Mesendoderm (in vitro differentiated cells): Measurements from ENCODE around the gene PARD6B.
"Not testable (repeated sequence)": the region's sequence is repeated elsewhere in the genome, so short reads cannot be mapped to it uniquely, and the experiment has no call there.

ENCODE experiments used
- DNase-seq: peaks from one replicate; pipeline ENCODE4 v3.0.0; 2013
- H2AK5ac ChIP-seq: 2 replicates; pipeline ENCODE4 v1.6.1; 2013; ENCODE audit warnings: low read length, inconsistent platforms
- H2BK120ac ChIP-seq: 2 replicates; pipeline ENCODE4 v1.6.1; 2013; ENCODE audit warnings: low read depth, mild to moderate bottlenecking, low read length, moderate library complexity, mixed read lengths
- H2BK15ac ChIP-seq: replicated peaks from 2 replicates; pipeline ENCODE4 v1.6.1; 2013; ENCODE audit warnings: low read depth, mild to moderate bottlenecking, moderate library complexity
- H2BK5ac ChIP-seq: 2 replicates; pipeline ENCODE4 v1.6.1; 2013; ENCODE audit warnings: low read length, inconsistent platforms
- H3K18ac ChIP-seq: 2 replicates; pipeline ENCODE4 v1.6.1; 2013; ENCODE audit warnings: mild to moderate bottlenecking, low read length, mixed read lengths
- H3K23ac ChIP-seq: one replicate; pipeline ENCODE4 v1.6.1; 2013; ENCODE audit warnings: low read length
- H3K27ac ChIP-seq: 2 replicates; pipeline ENCODE4 v1.5.1; 2013; ENCODE audit warnings: low read depth, mild to moderate bottlenecking, inconsistent platforms, low read length, moderate library complexity
- H3K27me3 ChIP-seq: 2 replicates; pipeline ENCODE4 v1.6.1; 2013; ENCODE audit warnings: low read length, control low read depth, mild to moderate bottlenecking, inconsistent platforms; ENCODE audit not compliant: insufficient read depth, poor library complexity
- H3K36me3 ChIP-seq: 2 replicates; pipeline ENCODE4 v1.6.1; 2013; ENCODE audit warnings: low read length, inconsistent platforms; ENCODE audit not compliant: control insufficient read depth, insufficient read depth
- H3K4ac ChIP-seq: one replicate; pipeline ENCODE4 v1.6.1; 2013; ENCODE audit warnings: low read depth, mild to moderate bottlenecking, low read length, moderate library complexity
- H3K4me1 ChIP-seq: 2 replicates; pipeline ENCODE4 v1.6.1; 2013; ENCODE audit warnings: low read depth, low read length, inconsistent platforms; ENCODE audit not compliant: control insufficient read depth
- H3K4me2 ChIP-seq: 2 replicates; pipeline ENCODE4 v1.6.1; 2013; ENCODE audit warnings: low read length
- H3K4me3 ChIP-seq: 2 replicates; pipeline ENCODE4 v1.5.1; 2013; ENCODE audit warnings: mild to moderate bottlenecking, low read length
- H3K56ac ChIP-seq: one replicate; pipeline ENCODE4 v1.6.1; 2013; ENCODE audit warnings: low read length
- H3K79me1 ChIP-seq: 2 replicates; pipeline ENCODE4 v1.6.1; 2013; ENCODE audit warnings: low read length, inconsistent platforms
- H3K79me2 ChIP-seq: 2 replicates; pipeline ENCODE4 v1.6.1; 2013; ENCODE audit warnings: mild to moderate bottlenecking, low read length; ENCODE audit not compliant: control insufficient read depth, insufficient read depth
- H3K9ac ChIP-seq: 2 replicates; pipeline ENCODE4 v1.6.1; 2013; ENCODE audit warnings: low read length, inconsistent platforms
- H4K5ac ChIP-seq: one replicate; pipeline ENCODE4 v1.6.1; 2013; ENCODE audit warnings: low read length
- H4K8ac ChIP-seq: one replicate; pipeline ENCODE4 v1.6.1; 2013; ENCODE audit warnings: low read depth, mild to moderate bottlenecking, control low read depth, low read length, moderate library complexity
- WGBS: extraction: QIAGEN DNeasy Blood & Tissue Kit; methylation state at CpG from one replicate; pipeline ENCODE4 v1.1.7; 2013; ENCODE audit warnings: low lambda C conversion rate, missing lambda C conversion rate; ENCODE audit not compliant: insufficient coverage; ENCODE audit errors: extremely low coverage; 5-methylcytosine and 5-hydroxymethylcytosine counted together

PARD6B gene

DNA sequence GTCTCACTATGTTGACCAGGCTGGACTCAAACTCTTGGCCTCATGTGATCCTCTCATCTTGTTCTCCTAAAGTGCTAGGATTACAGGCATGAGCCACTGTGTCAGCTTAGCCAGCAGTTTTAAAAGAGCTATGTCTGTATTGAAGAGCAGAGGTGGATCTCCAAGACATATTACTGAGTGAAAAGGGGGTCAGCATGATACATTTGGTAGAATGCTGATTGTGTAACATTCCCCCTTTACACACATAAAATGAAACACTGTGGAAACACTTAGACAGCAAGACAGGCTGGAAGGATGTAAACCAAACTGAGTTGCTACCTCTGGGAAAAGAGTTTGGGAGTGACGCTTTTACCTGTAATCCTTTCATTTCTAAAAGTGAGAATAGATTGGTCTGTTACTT lies 38.4 kb upstream of the PARD6B start:
- H2BK5ac ChIP-seq = no peak overlapping the region
- no peak overlapping the region for H3K4ac ChIP-seq
- no peak overlapping the region for H3K56ac ChIP-seq
- H4K8ac ChIP-seq = no peak overlapping the region
- no peak overlapping the region for H2BK120ac ChIP-seq
- H2AK5ac ChIP-seq = no peak overlapping the region
- WGBS = no CpG with 5 or more reads among the region's 1 CpG
- no peak overlapping the region for H4K5ac ChIP-seq
- H3K4me2 ChIP-seq = no peak overlapping the region
- DNase-seq = no peak
- H3K4me3 ChIP-seq = no peak overlapping the region
- no peaks in the 10 kb centered on the region for H3K36me3 ChIP-seq
- H3K79me1 ChIP-seq = no peaks in the 10 kb centered on the region
- no peak overlapping the region for H3K9ac ChIP-seq
- H3K18ac ChIP-seq = no peak overlapping the region
- no peak overlapping the region for H3K23ac ChIP-seq
- H3K4me1 ChIP-seq = peaks cover 5% of the 10 kb centered on the region
- H2BK15ac ChIP-seq = no peak overlapping the region
- no peaks in the 10 kb centered on the region for H3K79me2 ChIP-seq
- H3K27me3 ChIP-seq = no peaks in the 10 kb centered on the region
- H3K27ac ChIP-seq = no peak overlapping the region

- Histone ChIP-seq H2BK15ac (no peak overlapping the region), H3K9ac (no peak overlapping the region), H3K27me3 (no peaks in the 10 kb centered on the region), H3K4me1 (peaks cover 5% of the 10 kb centered on the region), H4K8ac (no peak overlapping the region), H3K27ac (no peak overlapping the region), H3K23ac (no peak overlapping the region), H4K5ac (no peak overlapping the region), H3K4me3 (no peak overlapping the region), H3K56ac (no peak overlapping the region), H3K4ac (no peak overlapping the region), H3K79me1 (no peaks in the 10 kb centered on the region), H2BK5ac (no peak overlapping the region), H3K36me3 (no peaks in the 10 kb centered on the region), H3K79me2 (no peaks in the 10 kb centered on the region), H2BK120ac (no peak overlapping the region), H3K4me2 (no peak overlapping the region), H3K18ac (no peak overlapping the region), H2AK5ac (no peak overlapping the region)
- no peak for DNase-seq
- WGBS = no CpG with 5 or more reads among the region's 9 CpGs
Observed at GRCh38 chr20:50694379-50695134, 36.8 kb upstream of the PARD6B start.

DNA sequence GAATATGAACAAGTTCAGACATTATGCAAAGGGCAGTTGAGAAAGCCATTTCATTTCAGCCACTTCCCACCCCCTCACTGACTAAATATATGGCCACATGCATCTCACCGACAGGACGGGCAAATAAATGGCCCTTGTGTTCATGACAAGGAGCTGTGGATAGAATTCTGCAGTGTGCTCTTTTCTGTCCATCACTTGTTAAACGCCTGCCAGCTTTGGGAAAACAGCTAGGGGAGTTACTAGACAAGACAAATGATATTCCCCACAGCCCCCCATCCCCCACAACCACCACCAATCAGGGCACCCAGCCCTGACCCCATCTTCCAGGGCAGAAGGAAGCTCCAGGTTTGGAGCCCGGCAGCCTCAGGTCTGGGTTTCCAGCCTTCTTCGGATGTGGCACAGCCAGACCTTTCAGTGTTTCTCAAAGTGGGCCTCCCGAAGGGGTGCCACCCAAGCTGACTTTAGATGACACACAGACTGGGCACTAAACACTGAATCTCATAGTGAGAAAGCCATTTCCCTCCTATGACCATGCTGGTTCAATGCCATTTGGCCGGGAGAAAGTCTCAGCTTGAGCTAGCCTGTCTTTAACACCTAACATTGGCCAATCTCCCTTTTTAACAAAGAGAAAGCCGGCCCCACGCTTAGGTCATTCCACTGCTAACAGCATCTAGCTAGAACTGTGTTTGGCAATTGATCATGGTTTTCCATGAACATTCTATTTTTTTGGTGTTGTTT lies 36.1 kb upstream of the PARD6B start:
- no peak overlapping the region for H3K18ac ChIP-seq
- peaks cover 4% of the 10 kb centered on the region for H3K4me1 ChIP-seq
- H3K4me3 ChIP-seq = no peak overlapping the region
- no peak overlapping the region for H3K4me2 ChIP-seq
- no peak for DNase-seq
- H2BK5ac ChIP-seq = no peak overlapping the region
- no peak overlapping the region for H3K9ac ChIP-seq
- H3K79me2 ChIP-seq = no peaks in the 10 kb centered on the region
- no peak overlapping the region for H2BK15ac ChIP-seq
- no peak overlapping the region for H2BK120ac ChIP-seq
- no peaks in the 10 kb centered on the region for H3K79me1 ChIP-seq
- no peak overlapping the region for H4K5ac ChIP-seq
- H3K36me3 ChIP-seq = no peaks in the 10 kb centered on the region
- no peak overlapping the region for H3K27ac ChIP-seq
- no peak overlapping the region for H3K56ac ChIP-seq
- no peaks in the 10 kb centered on the region for H3K27me3 ChIP-seq
- no peak overlapping the region for H3K23ac ChIP-seq
- H2AK5ac ChIP-seq = no peak overlapping the region
- H3K4ac ChIP-seq = no peak overlapping the region
- no CpG with 5 or more reads among the region's 9 CpGs for WGBS
- no peak overlapping the region for H4K8ac ChIP-seq

- not testable (repeated sequence) for H2BK15ac ChIP-seq, H2BK120ac ChIP-seq, H3K4ac ChIP-seq
Observed at GRCh38 chr20:50698255-50698654, 33.1 kb upstream of the PARD6B start.

GRCh38 chr20:50699688-50700087 lies 31.7 kb upstream of the PARD6B start:
- Histone ChIP-seq H3K18ac (no peak overlapping the region), H3K4me3 (no peak overlapping the region), H2BK15ac (no peak overlapping the region), H3K27me3 (no peaks in the 10 kb centered on the region), H2AK5ac (no peak overlapping the region), H3K9ac (no peak overlapping the region), H3K79me1 (no peaks in the 10 kb centered on the region), H3K4ac (no peak overlapping the region), H3K36me3 (no peaks in the 10 kb centered on the region), H2BK5ac (no peak overlapping the region), H3K23ac (no peak overlapping the region), H4K5ac (no peak overlapping the region), H3K4me1 (no peaks in the 10 kb centered on the region), H3K27ac (no peak overlapping the region), H3K56ac (no peak overlapping the region), H2BK120ac (no peak overlapping the region), H4K8ac (no peak overlapping the region), H3K79me2 (no peaks in the 10 kb centered on the region), H3K4me2 (no peak overlapping the region)
- DNase-seq = no peak
- no CpG with 5 or more reads among the region's 5 CpGs for WGBS

More at GRCh38 chr20:50698255-50698654, 33.1 kb upstream of the PARD6B start:
- DNase-seq, H2AK5ac ChIP-seq, H3K27me3 ChIP-seq, H3K56ac ChIP-seq, H2BK5ac ChIP-seq, H3K18ac ChIP-seq, H3K36me3 ChIP-seq, H3K9ac ChIP-seq, H3K27ac ChIP-seq, H3K4me3 ChIP-seq, H4K8ac ChIP-seq, H3K4me1 ChIP-seq, H3K23ac ChIP-seq, H3K79me2 ChIP-seq, H4K5ac ChIP-seq, H3K79me1 ChIP-seq, H3K4me2 ChIP-seq: not testable (repeated sequence)
- WGBS = no CpG with 5 or more reads among the region's 7 CpGs
